ENCODE data around the gene MBP. TPM values are rescaled to one million over a fixed set of nuclear protein-coding genes. Genes with fewer than 3 reads are reported as not detected.

The MBP gene
- total and polyA plus RNA-seq, 10 of the 15 experiments (the other 5 are each of a cell fraction or from before 2014, with no cell fraction given) = 12.2 to 67.8 (median 42.1) TPM

DNA sequence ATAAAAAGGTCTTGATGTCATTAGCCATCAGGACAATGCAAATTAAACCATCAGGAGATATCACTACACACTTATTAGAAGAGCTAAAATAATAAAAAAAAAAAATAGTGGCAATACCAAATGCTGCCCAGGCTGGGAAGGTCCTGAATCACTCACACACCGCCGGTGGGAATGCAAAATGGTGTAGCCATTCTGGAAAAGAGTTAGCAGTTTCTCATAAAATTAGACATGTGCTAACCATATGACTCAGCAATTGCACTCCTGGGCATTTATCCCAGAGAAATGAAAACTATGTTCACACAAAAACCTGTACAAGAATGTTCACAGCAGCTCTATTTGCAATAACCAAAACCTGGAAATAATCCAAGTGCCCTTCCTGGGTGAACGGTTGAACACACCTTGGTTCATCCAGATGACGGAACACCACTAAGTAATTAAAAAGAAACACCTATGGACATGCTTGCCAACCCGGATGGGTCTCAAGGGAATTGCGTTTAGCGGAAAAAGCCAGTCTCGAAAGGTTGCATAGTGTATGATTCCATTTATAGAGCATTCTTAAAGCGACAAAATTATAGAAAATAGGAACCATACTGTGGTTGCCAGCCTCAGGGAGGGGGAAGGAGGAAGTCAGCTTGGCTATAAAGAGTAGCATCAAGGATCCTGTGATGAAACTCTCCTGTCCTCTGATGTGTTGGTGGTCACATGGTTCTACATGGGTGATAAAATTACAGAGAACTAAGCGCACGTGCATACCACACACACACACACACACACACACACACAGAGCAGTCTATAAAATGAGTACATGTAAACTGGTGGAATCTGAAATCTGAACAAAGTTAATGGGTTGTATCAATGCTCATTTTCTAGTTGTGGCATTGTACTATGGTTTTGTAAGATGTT is 4.6 kb downstream of the MBP start:
- Histone ChIP-seq H3K9ac (ENCODE audit: control insufficient read depth, insufficient read depth, low read length) (peak overlapping the region; percentile 72), H3K27me3 (replicated peaks in 1 of 2; ENCODE audit: control insufficient read depth in 2 of 2, insufficient read depth in 2 of 2, low read length in 1 of 2) (no peaks in the 10 kb centered on the region), H3K79me2 (ENCODE audit: control insufficient read depth, insufficient read depth, low read length) (peaks cover 97% of the 10 kb centered on the region), H2AFZ (ENCODE audit: control insufficient read depth, low read depth, low read length) (peak overlapping the region; percentile 42; the same call in 1 of the 2 replicates), H3K4me3 (peak overlapping the region; percentile 72), H3K9me3 (replicated peaks; ENCODE audit: control insufficient read depth, insufficient read depth, low read length) (no peaks in the 10 kb centered on the region; the same call in 2 of the 3 replicates), H4K20me1 (ENCODE audit: control insufficient read depth, insufficient read depth) (no peaks in the 10 kb centered on the region), H3K4me2 (ENCODE audit: control insufficient read depth, insufficient read depth) (peak overlapping the region; percentile 95), H3K36me3 (ENCODE audit: control insufficient read depth in 2 of 2, insufficient read depth in 2 of 2, low read length in 1 of 2) (peaks cover 1 to 2% of the 10 kb centered on the region in 2 experiments; a peak in 1 of 4 replicates), H3K27ac (ENCODE audit: control insufficient read depth, insufficient read depth) (peak overlapping the region; percentile 92), H3K4me1 (ENCODE audit: control insufficient read depth, insufficient read depth, low read length) (peaks cover 37% of the 10 kb centered on the region)
- ChIA-PET SMC1A (ENCODE audit: uncharacterized antibody, unreplicated experiment) (interaction anchor here (0.6 to 7.5 kb wide), 5 partner anchors 11 to 73 kb away, joined by 3 to 69 read pairs (median 5); no protein-coding TSS in a partner anchor), POLR2A (interaction anchor here (0.9 to 3.1 kb wide), 7 partner anchors 17 to 84 kb away, joined by 3 to 22 read pairs (median 4); no protein-coding TSS in a partner anchor), CTCF (interaction anchor here (1.2 to 1.7 kb wide), 4 partner anchors 26 to 163 kb away, joined by 3 to 5 read pairs (median 4); no protein-coding TSS in a partner anchor), RAD21 (ENCODE audit: unreplicated experiment) (interaction anchor here (0.6 to 9.0 kb wide), 6 partner anchors 16 to 83 kb away, joined by 3 to 73 read pairs (median 6); no protein-coding TSS in a partner anchor)
- in situ Hi-C loops (cut with MboI) = loop anchor here (10.0 kb wide), 2 partner anchors 63 to 653 kb away; no protein-coding TSS in a partner anchor
- peak; percentile 90 for FAIRE-seq
- BruUV-seq (replicated peaks) = no TSS peak
- DNase-seq (ENCODE audit: low read depth, low spot score) = peak; percentile 95
- intact Hi-C loops (cut with micrococcal nuclease; ENCODE audit: unreplicated experiment) = loop anchor here (1.0 to 10.0 kb wide), 4 partner anchors 26 to 633 kb away; partner anchors contain the start of genes ZNF236 and ZNF516
- WGBS (ENCODE audit: insufficient coverage, insufficient replicate concordance, low lambda C conversion rate, missing lambda C conversion rate) = under 1% methylated on average over 11 of the region's 11 CpGs
- ATAC-seq = peak; percentile 49
- TF ChIP-seq ESRRA (IDR thresholded peaks at IDR 0.05; ENCODE audit: low read length) (no peak), ZNF24 (IDR thresholded peaks at IDR 0.05) (peak; percentile 15; the same call in 1 of the 2 replicates), PML (IDR thresholded peaks at IDR 0.05; ENCODE audit: low read length) (peak; percentile 65), EZH2 (IDR thresholded peaks at IDR 0.05; ENCODE audit: borderline replicate concordance, control insufficient read depth, low read depth, low read length) (no peak), WRNIP1 (IDR thresholded peaks at IDR 0.05; ENCODE audit: borderline replicate concordance, low read depth, low read length) (no peak), RB1 (IDR thresholded peaks at IDR 0.05; ENCODE audit: borderline replicate concordance) (no peak; the same call in 1 of the 2 replicates), BACH1 (IDR thresholded peaks at IDR 0.05; ENCODE audit: borderline replicate concordance) (0 out of 2 replicates have a peak, but pooled peaks have one; percentile 39), EED (IDR thresholded peaks at IDR 0.05; ENCODE audit: low read depth) (peak; percentile 71)
- TF ChIP-seq, protein P1, sequence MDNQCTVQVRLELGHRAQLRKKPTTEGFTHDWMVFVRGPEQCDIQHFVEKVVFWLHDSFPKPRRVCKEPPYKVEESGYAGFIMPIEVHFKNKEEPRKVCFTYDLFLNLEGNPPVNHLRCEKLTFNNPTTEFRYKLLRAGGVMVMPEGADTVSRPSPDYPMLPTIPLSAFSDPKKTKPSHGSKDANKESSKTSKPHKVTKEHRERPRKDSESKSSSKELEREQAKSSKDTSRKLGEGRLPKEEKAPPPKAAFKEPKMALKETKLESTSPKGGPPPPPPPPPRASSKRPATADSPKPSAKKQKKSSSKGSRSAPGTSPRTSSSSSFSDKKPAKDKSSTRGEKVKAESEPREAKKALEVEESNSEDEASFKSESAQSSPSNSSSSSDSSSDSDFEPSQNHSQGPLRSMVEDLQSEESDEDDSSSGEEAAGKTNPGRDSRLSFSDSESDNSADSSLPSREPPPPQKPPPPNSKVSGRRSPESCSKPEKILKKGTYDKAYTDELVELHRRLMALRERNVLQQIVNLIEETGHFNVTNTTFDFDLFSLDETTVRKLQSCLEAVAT (IDR thresholded peaks at IDR 0.05) = 0 out of 2 replicates have a peak, but pooled peaks have one; percentile 5
- TF ChIP-seq, protein P2, sequence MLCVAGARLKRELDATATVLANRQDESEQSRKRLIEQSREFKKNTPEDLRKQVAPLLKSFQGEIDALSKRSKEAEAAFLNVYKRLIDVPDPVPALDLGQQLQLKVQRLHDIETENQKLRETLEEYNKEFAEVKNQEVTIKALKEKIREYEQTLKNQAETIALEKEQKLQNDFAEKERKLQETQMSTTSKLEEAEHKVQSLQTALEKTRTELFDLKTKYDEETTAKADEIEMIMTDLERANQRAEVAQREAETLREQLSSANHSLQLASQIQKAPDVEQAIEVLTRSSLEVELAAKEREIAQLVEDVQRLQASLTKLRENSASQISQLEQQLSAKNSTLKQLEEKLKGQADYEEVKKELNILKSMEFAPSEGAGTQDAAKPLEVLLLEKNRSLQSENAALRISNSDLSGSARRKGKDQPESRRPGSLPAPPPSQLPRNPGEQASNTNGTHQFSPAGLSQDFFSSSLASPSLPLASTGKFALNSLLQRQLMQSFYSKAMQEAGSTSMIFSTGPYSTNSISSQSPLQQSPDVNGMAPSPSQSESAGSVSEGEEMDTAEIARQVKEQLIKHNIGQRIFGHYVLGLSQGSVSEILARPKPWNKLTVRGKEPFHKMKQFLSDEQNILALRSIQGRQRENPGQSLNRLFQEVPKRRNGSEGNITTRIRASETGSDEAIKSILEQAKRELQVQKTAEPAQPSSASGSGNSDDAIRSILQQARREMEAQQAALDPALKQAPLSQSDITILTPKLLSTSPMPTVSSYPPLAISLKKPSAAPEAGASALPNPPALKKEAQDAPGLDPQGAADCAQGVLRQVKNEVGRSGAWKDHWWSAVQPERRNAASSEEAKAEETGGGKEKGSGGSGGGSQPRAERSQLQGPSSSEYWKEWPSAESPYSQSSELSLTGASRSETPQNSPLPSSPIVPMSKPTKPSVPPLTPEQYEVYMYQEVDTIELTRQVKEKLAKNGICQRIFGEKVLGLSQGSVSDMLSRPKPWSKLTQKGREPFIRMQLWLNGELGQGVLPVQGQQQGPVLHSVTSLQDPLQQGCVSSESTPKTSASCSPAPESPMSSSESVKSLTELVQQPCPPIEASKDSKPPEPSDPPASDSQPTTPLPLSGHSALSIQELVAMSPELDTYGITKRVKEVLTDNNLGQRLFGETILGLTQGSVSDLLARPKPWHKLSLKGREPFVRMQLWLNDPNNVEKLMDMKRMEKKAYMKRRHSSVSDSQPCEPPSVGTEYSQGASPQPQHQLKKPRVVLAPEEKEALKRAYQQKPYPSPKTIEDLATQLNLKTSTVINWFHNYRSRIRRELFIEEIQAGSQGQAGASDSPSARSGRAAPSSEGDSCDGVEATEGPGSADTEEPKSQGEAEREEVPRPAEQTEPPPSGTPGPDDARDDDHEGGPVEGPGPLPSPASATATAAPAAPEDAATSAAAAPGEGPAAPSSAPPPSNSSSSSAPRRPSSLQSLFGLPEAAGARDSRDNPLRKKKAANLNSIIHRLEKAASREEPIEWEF (IDR thresholded peaks at IDR 0.05; ENCODE audit: insufficient replicate concordance, low read depth, low read length) = peak; percentile 71
- TF ChIP-seq, protein P3, sequence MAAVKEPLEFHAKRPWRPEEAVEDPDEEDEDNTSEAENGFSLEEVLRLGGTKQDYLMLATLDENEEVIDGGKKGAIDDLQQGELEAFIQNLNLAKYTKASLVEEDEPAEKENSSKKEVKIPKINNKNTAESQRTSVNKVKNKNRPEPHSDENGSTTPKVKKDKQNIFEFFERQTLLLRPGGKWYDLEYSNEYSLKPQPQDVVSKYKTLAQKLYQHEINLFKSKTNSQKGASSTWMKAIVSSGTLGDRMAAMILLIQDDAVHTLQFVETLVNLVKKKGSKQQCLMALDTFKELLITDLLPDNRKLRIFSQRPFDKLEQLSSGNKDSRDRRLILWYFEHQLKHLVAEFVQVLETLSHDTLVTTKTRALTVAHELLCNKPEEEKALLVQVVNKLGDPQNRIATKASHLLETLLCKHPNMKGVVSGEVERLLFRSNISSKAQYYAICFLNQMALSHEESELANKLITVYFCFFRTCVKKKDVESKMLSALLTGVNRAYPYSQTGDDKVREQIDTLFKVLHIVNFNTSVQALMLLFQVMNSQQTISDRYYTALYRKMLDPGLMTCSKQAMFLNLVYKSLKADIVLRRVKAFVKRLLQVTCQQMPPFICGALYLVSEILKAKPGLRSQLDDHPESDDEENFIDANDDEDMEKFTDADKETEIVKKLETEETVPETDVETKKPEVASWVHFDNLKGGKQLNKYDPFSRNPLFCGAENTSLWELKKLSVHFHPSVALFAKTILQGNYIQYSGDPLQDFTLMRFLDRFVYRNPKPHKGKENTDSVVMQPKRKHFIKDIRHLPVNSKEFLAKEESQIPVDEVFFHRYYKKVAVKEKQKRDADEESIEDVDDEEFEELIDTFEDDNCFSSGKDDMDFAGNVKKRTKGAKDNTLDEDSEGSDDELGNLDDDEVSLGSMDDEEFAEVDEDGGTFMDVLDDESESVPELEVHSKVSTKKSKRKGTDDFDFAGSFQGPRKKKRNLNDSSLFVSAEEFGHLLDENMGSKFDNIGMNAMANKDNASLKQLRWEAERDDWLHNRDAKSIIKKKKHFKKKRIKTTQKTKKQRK (IDR thresholded peaks at IDR 0.05; ENCODE audit: low read depth, low read length) = no peak

Measured in GM12878 (cell line).